Ecto neural progenitor cell (in vitro differentiated cells): ENCODE data around the gene GNAZ.

ENCODE experiments used
- DNase-seq: peaks from one replicate; pipeline ENCODE4 v3.0.0-alpha.2; 2018; ENCODE audit warnings: low spot score

The GNAZ gene

GRCh38 chr22:23076896-23077572 is 6.7 kb downstream of the GNAZ start:
- DNase-seq, result no peak

DNA sequence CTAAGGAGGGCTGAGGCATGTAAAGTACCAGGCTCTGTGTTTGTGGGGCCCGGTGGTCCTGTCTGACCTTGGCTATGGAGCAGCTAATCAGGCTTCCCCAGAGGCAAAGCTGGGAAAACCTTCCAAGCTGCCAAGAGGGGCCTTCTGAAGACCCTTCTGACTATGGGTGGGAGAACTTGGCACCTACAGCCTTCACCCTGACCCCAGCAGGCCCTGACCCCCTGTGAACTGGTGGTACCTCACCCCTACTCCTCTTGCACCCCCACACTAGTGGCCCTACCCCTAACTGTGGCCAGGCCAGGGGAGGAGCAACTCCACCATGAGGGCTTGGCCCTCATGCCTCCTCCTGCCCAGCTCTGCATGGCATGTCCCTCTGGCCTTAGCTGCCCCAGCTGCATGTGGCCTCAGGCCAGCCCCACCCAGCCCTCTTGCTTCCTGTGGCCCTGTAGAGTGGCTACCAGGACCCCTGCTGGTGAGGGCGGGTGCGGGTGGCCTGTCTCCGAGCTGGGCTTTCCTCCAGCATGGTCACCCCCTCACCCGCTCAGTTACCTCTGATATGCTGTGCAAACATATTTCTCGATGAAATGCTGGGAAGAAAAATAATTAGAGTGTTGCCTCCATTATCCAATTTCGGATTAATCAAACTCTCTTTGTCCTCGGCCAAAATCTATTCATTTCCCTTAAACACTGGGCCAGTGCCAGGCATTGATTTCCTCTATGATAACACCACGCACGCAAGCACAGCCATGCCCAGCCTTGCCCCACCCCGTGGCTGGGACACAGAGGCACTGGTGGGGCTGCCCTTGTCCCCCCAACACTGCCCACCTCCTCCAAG is 7.5 kb downstream of the GNAZ start:
- no peak for DNase-seq

DNA sequence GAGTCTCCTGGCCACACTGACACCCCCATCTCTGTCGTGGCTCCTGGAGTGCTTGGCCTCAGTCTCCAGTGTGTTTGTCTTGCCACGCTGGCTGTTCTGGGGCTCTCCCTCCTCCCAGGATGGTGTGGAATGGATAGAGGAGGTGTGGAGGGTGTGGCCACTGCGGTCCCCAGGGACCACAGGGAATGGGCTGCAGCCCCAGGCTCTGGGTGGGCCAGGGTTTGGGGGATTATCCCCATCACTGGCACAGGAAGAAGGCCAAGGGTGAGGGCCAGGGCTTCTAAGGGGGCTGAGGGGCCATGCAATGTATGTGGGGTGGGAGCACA is 8.1 kb downstream of the GNAZ start:
- no peak for DNase-seq

DNA sequence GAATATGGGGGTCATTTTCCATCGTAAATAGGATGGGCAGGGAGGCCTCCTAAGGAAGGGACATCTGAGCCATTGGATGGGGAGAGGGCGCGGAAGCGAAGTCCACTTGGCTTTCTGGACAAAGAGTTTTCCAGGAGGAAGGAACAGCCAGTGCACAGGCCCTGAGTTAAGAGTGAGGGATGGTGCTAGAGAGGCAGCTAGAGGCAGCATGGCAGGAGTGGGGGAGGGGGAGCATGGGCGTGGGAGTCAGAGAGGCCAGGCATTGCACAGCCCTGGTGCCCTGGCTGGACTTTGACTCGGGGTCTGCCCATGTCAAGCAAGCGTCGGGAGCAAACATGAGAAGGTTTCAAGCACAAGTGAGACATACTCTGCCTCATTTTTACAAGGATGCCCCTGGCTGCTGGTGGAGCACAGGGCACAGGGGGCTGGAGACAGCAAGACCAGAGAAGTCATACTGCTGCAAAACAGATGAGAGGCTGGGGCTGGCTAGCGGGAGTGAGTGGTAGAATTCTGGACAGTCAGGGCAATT is 9.0 kb downstream of the GNAZ start:
- DNase-seq, result no peak

- DNase-seq, result no peak
These were observed 9.6 kb downstream of the GNAZ start for GRCh38 chr22:23079814-23080521.

DNA sequence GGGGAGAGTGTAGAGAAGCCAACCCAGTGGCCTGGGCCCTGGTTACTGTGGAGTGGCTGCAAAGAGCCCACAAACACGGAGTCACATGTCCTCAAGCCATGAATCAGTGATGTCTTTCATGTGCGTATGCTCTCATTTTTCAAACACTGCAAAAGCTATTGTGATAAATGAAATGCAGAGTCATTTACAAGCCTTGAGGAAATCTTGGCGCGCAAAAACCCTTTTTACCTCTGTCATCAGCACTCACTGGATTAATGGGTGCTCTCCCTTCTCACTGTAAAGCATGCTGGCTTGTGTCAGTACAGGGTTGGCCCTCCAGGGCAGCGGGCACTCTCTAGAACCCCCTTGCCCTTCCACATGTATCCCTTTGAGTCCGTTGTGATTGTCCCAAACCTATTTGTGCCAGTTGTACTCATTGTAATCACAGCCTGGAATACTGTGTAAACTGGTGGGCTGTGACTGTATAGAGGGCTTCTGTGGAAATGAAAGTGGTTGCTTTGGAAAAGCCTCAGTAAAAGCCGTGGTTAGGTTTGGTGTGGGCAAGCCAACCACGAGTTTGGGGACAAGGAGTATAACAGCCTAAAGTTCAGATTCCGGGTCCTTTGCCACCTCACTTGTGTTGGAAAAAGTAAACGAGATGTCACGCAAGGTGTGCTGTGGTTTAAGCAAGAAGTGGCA is 10.4 kb downstream of the GNAZ start:
- DNase-seq, result no peak

DNA sequence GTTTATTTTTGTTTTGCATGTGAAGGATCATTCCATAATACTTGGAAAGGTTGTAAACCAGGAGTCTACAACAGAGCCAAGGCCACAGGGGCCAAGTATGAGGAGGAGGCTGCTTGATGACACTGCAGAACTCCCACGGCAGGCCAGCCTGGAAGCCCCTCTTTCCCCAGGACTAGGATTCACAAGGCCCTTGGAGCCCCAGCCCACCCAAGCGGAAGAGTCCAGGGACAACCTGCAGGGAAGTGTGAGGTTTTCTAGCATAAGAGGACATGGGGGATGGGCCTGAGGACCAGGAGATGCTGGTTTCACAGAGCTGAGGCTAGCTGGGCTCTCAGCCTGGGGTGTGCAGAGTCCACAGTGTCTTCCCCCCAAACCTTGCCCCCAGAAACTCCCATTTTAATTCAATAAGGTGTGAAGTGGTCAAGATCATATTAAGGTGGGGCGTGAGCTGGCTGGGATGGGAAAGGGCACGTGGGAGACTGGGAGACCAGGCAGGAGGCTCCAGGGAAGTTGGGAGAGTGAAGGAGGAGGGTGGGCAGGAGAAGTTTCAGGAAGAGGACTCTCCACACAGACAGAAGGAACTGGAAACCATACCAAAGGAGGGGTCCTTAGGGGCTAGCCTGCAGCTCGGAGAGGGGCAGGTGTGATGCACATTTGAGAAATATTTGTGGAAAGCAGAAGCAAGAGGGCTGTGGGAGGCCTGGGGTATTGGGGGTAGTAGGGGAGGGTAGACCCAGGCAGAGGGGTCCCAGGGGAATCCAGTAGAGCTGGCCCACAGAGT is 12.4 kb downstream of the GNAZ start:
- no peak for DNase-seq

- DNase-seq, result no peak
These were observed 13.1 kb downstream of the GNAZ start for GRCh38 chr22:23083315-23084021.

GRCh38 chr22:23084453-23085350 is 14.4 kb downstream of the GNAZ start:
- DNase-seq, result no peak

DNA sequence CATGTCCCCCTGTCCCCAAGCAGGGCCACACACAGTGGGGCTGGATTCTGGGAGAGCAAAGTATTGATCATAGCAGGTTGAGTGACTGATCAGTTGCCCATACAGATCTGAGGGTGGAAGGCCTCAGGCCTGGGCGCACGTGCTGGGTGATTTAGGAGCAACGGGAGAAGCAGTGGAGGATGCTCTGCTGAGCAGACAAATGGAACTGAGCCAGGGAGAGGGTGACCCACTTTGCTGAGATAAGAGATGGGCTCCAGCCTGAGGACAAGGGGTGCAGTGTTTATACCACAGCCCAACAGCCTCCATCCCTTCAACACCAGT is 15.0 kb downstream of the GNAZ start:
- no peak for DNase-seq

DNA sequence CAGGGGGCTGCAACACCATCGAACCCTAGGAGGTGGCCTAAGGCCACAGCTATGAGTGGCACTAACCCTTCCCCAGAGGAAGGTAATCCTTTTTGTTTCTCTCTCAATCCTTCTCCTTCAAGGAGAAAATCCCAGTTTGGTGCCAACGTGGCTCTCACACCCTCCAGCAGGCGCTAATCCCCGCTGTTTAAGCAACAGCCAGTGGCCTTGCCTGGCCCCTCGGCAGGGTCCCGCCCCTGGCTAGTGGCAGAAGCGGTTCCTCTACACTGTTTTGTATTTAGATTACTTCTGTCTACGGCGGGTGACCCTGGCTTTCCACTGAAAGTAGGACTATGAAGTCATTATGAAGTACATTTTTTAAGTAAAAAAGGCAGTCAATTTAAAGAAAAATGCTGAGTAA is 15.5 kb downstream of the GNAZ start:
- DNase-seq, result no peak

DNA sequence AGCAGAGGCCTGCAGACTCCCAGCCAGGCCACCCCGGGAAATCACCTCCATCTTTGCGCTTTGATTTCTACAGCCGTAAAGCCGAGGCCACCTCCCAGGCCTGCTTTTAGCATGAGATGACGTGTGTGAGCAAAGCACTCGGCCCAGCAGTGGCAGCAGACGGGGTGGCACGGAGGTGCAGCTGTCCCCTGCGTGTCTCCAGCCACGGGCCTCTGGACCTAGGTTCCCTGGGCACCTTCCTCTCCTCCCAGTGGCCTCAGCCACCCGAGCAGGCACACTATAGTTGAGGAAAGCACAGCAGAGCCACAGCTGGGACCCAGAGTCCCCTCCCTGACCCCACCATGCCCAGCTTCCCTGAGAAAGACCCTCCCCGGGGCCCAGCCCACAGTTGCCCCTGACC is 15.9 kb downstream of the GNAZ start:
- no peak for DNase-seq

DNA sequence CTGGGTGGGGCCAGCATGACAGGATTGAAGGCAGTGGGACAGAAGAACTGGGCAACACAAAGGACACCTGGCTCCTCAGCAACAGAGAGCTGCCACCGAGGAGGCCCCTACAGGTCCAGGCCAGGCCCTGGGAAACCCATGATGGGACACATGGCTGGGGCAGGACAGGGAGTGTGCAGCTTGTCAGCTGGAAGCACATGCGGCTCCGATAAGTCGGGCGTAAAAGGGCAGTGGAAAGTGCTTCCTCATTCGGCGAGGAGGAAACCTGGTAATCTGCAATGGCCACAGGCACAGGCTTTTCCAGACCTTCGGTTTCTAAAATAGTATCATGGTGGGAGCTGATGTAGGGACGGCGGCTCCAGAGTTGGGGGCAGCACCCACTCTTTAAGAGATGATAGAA is 16.5 kb downstream of the GNAZ start:
- DNase-seq, result no peak

GRCh38 chr22:23088199-23088604 is 17.9 kb downstream of the GNAZ start:
- no peak for DNase-seq

DNA sequence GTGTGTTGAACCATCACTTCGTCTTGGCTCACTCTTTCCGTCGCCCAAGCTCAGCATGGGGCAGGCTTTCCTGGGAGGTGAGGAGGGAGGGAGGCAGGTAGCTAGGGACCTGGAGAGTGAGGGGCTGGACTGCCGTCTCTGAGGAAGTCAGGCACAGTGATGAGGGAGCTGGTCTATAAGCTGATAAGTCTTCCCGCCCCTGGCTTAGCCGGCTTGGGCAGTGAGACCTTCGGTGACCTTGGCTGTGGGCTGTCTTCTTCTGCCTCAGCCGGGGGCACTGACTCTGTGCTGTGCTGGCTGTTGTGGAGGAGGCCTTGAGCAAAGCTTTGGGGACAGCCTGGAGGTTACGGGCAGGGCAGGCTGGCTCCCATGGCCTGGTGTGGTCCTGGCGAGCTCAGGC is 18.7 kb downstream of the GNAZ start:
- DNase-seq, result no peak

DNA sequence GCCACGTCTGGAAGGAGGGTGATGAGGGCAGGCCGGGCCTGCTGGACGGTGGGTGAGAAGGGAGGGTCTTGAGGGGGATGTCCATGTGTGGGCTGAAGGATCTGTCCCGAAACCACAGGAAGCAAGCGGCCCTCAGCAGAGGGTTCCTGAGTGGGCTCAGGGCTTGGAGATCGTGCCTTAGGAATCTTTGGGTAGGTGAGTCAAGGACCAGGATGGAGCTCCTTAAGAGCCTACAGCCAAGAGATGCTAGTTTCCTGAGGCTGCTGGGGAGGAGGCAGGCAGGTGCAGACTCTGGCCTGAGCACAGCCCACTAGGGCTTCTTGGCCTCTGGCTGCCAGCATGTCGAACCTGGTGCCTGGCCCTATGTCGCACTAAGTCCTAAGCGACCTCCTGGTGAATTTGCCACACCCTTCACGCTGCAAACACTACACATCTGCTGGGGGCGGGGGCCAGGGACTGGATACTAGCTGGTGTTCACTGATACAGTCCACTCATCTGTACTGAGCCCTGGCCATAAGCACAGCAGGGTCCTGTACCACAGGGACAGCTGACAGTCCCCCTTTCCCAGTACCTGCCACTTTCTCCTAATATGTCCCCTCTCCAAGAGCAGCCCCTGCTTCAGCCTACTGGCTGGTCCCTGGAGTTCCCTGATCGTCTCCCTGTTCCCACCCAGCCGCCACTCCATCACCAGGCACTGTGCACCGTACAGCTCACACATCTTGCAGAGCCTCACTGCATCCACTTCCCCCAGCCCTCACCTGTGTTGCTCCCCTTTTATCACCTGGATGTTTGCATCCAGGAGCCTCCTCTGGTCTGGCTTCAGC is 19.5 kb downstream of the GNAZ start:
- DNase-seq, result no peak

GRCh38 chr22:23090457-23090835 is 20.1 kb downstream of the GNAZ start:
- DNase-seq, result no peak

DNA sequence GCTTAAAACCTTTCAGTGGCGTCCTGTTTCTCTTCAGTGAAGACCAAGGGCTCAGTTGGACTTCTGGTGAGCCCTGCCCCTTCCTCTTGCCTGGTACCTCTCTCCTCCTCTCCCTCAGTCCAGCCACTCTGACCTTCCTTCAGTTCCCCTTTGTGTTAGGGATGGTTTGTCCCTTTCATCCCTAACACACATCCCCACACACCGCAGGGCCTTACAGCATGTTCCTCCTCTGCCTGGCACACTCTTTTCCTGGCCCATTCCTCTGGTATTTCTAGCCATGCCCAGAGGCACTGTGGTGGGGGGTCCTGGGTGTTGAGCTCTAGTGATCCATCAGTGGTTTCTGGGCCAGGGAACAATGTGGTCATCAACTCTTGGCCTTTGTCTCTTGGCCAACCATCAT is 21.4 kb downstream of the GNAZ start:
- DNase-seq, result no peak
